EH (cell line): ENCODE results near the gene CTNNA2.

Experiments used
- DNase-seq: peaks from one replicate; pipeline ENCODE4 v3.0.0-alpha.2; 2015; ENCODE audit warnings: low read depth

The CTNNA2 gene

DNA sequence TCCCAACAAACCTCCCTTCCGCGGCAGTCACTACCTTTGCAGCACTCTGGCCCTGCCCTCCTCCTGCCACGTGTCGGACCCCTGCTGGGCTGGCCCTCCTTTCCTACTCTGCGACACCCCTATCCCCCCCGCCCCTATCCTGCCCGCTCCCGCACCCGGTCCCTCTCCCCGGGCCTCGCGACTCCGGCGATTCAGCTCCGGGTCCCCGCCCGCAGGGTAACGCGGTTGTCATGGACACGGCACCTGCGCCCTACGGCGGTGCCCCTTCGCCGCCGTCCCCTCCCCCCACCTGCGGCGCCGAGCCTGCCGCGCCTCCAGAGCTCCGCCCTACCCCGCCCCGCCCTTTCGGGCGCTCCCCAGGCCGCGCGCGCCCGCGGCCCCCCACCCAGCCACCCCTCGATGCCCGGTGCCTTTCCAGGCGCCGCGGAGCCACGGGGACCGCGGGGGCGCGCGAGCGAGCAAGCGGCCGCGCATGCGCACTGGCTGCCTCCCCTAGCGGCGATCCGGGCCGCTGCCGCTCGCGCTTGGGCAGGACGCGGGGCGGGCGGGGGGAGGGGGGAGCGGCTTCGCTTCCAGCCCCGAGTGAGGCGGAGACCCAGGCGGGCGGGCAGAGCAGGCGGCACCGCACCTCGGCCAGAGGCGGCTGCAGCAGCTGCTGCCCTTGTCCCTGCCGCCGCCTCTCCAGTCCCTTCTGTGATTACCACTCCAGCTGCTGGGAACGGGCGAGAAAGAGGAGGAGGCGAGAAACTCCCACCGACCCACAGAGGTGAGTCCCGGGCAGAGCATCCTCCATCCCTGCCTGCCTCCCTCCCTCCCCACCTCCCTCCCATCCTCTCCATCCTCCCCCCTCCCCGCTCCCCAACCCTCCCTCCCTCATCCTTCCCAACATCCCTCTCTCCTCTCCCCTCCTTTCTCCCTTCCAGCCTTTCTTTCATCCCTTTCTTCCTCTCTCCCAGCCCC, at the start of gene CTNNA2:
TSS of gene CTNNA2 (plus strand) at position 610 of the 960 bp plus-strand sequence.
- peak; percentile 1 for DNase-seq

- DNase-seq: no peak
Measured at GRCh38 chr2:79487399-79487798, 25.5 kb upstream of the CTNNA2 start.

- DNase-seq: peak; percentile 25
Measured at GRCh38 chr2:79511320-79511951, 1.4 kb upstream of the CTNNA2 start.

- no peak for DNase-seq
Measured at GRCh38 chr2:79513711-79514110, 860 bp downstream of the CTNNA2 start.

DNA sequence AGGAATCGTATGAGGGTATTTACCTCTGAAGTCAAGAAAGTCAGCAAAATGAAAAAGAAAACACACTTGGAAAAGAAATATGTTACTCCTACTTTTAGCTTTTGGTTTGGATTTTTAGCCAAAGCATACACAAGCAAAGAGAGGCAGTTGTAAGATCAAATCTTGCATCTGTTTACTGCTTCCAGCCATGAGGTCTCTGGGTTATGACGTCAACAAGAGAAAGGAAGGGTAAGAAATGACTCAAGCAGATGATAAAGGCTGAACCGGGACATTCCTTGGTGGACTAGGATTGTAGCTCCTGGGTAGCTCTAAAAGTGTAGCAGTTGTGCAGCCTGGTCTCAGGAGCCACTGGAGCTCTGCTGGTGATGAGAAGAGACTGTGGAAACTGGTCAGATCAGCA, 16.8 kb downstream of the CTNNA2 start:
- no peak for DNase-seq

DNA sequence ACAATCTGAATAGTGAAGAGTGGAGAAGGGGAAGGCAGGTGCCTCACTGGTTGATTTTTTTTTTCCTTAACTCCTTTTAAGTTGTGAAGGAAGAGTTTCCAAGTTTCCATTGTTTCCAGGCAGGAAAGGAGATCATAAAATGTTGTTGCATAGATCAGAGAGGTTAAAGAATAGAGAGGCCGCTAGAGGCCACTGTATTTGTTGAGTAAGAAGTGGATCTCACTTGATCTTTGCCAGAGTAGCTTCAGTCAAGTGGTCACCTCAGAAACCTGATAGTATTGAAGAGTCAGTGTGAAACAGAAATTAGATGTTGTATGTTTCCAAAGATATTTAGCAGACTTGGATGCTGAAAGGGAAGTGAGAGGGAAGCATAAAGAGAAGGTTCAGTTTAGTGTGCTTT, 17.6 kb downstream of the CTNNA2 start:
- DNase-seq: no peak

GRCh38 chr2:79547568-79547967, 34.7 kb downstream of the CTNNA2 start:
- DNase-seq: no peak

DNA sequence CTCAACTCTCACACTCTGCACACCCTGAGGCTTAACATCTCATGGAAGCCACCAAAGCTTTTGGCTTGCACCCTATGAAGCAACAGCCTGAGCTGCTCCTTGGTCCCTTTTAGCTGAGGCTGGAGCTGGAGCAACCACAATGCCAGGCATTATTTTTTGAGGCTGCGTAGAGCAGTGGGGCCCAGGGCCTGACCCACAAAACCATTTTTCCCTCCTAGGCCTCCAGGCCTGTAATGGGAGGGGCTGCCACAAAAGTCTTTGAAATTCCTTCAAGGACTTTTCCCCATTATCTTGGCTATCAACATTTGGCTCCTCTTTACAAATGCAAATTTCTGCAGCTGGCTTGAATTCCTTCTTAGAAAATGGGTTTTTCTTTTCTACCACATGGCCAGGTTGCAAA, 39.8 kb downstream of the CTNNA2 start:
- DNase-seq: no peak

- DNase-seq: no peak
Measured at GRCh38 chr2:79554899-79555298, 42.0 kb downstream of the CTNNA2 start.

- no peak for DNase-seq
Measured at GRCh38 chr2:79564065-79564464, 51.2 kb downstream of the CTNNA2 start.

- no peak for DNase-seq
Measured at GRCh38 chr2:79569048-79569447, 56.2 kb downstream of the CTNNA2 start.

GRCh38 chr2:79573895-79574674, 61.2 kb downstream of the CTNNA2 start:
- no peak for DNase-seq

- DNase-seq: no peak
Measured at GRCh38 chr2:79576451-79576850, 63.6 kb downstream of the CTNNA2 start.

DNA sequence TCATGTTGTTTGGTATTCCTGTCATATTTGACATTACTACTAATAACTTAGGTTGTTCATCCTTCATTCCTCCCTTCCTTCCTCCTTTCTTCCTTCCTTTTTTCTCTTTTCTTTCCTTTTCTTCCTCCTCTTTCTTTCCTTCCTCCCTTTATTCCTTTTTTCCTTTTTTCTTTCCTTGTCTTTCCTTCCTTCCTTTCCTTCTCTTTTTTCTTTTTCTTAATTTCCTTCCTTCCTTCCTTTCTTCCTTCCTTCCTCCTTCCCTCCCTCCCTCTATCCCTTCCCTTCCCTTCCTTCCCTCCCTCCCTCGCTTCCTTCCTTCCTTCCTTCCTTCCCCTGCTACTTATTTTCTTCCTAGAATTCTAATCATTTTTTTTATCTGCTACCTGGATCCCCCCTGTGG, 66.1 kb downstream of the CTNNA2 start:
- no peak for DNase-seq

GRCh38 chr2:79580175-79580574, 67.3 kb downstream of the CTNNA2 start:
- no peak for DNase-seq

DNA sequence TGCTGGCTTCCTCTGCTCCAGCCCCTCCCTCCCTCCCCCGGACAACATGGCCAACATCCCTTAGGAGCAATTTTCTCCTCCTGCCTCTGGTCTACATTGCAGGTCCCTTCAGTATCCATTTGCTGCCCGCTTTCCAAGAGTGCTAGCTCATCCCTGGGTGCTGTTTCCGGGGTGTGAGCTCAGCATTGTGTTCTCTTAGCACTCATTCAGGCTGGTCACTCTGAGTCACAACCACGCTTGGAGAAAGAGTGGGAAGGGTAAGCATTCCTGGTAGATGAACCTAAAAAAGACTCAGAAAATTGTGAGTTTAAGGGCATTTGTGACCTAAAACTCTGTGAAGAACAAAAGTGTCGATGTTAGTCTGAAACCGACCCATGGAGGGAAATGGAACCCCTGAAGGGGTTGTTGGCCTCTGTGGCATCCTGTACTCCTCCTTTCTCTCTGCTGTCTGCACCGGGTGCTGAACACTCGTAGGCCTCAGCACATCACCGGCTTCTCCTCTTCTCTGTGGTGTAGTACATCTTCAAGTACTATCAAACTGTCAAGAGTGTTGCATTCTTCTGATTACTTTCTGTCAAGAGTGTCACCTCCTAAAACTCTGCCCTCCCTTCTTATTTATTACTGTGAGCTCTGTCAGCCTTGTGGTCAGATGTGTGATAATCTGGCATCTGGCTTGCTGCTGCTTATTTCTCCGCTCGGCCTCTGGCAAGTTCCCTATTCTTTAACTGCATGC, 73.0 kb downstream of the CTNNA2 start:
- peak; percentile 15 for DNase-seq

DNA sequence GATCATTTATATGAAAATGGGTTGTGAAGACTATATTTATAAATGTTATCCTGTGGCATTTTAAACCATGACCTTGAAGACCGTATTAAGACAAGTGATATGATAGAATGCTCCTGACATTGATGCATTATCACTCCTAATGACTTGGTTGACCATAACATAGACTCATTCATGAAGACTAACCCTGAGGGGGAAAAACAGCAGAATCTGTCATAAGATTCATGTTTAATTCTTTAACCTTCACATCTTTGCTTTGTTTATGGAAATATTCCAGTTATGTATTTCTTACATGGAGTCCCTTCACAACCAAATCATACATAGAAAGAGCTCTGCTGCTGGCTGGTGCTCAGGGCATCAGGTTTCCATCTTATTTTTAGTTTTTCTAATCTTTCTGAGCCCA, 78.4 kb downstream of the CTNNA2 start:
- no peak for DNase-seq

DNA sequence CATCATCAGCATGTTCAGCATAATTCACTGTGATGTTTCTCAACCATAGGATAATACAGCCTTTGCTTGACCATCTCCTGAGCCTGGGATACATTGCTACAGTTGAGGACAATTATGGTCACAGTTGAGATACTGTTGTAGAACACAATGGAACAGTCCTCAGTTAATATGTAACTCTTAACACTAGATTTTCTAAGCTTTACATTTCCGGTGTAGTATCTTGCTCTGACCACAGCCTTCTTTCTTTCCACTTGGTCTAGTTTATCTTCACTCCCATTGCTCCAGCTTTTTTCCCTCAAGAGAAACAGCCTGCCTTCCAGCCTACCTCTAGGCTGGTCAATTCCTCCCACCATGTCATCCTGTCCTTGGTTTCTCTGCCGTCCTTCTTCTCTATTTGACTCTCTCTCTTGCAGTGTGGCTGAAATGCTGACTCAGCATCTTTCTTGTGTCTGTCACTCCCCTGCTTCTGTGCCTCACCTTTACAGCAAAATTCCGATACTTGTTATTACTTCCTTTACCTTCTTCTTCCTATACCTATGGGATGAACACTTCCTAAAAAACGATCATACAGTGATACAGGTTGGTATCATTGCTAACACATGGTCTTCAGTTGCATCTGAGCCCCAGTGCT, 80.5 kb downstream of the CTNNA2 start:
- no peak for DNase-seq

DNA sequence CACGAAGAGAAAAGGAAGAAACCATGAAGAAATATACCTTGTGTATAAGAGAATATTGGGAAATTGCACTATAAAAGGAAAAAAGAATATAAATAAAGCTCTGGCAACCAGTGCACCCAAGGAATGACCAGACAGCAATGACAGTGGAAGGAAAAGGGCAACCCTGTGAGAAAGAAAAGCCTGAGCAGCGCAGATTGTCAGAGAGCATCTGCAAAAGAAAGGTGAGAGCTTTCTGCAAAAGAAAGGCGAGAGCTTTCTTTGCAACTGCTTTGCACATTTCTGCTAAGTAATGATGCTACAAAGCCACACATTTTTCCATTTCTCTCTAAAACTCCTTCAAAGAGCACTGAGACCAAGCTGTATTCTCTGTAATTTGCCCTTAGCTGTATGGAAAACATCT, 83.6 kb downstream of the CTNNA2 start:
- DNase-seq: no peak

DNA sequence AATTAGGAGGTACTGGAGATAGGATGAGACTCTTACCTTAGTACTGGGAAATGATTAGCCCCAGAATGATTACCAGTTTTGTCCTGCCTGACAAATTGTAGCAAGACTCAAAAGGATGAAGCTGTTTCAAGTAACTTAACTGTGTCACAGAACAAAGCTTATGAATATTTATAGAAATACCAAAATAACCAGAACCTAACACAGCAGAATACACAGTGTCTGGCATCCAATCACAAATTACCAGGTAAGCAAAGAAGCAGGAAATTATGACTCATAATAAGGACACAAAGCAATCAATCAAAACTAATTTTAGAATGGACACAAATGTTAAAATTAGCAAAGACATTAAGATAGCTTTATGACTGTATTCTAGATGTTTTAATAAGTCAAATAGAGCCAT, 91.9 kb downstream of the CTNNA2 start:
- no peak for DNase-seq

DNA sequence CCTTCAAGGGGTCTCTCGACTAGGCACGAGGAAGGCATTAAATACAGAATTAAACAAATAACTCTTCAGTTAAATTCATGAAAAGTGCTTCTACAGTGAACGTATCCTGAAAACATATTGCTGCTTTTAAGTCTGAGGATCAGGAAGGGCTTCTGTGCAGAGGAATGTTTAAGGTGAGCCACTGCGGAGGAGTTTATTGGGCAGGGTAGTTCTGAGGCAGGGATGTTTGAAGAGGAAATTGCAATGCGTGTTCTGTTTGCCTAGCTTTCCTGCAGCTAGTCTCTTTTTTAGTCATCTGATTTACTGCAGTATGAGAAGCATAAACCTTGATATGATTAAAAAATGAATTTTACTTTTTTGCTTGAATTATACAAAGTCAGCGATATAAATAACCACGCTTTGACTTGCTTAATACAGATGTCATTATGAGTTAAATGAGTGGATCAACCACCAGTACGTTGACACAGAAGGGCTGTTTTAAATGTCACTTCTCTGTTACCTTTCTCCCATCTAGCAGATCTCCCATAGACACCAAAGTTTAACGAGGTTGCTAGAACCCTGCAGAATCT, 98.7 kb downstream of the CTNNA2 start:
- DNase-seq: no peak
